ENCODE results near the gene NPAS3. TPM values are rescaled to one million over a fixed set of nuclear protein-coding genes. Genes with fewer than 3 reads are reported as not detected.
"Not testable (repeated sequence)": the region's sequence is repeated elsewhere in the genome, so short reads cannot be mapped to it uniquely, and the experiment has no call there.

The NPAS3 gene
- polyA plus RNA-seq, 4 donors: 8.2 to 8.6 (median 8.5) TPM

GRCh38 chr14:33065634-33066033 lies 127.0 kb downstream of the NPAS3 start:
- DNase-seq (ENCODE audit: low read depth in 4 of 4, low spot score in 2 of 4): no peak

- no peak for DNase-seq (ENCODE audit: low read depth in 4 of 4, low spot score in 2 of 4)
Observed at GRCh38 chr14:33068040-33068439, 129.4 kb downstream of the NPAS3 start.

- DNase-seq (ENCODE audit: low read depth in 4 of 4, low spot score in 2 of 4): no peak
Observed at GRCh38 chr14:33068626-33069025, 129.9 kb downstream of the NPAS3 start.

- no peak for DNase-seq (ENCODE audit: low read depth in 4 of 4, low spot score in 2 of 4)
Observed at GRCh38 chr14:33070475-33070874, 131.8 kb downstream of the NPAS3 start.

- no peak for DNase-seq (ENCODE audit: low read depth in 4 of 4, low spot score in 2 of 4)
Observed at GRCh38 chr14:33073023-33073422, 134.3 kb downstream of the NPAS3 start.

- DNase-seq (ENCODE audit: low read depth in 4 of 4, low spot score in 2 of 4): no peak
Observed at GRCh38 chr14:33081259-33081658, 142.6 kb downstream of the NPAS3 start.

- no peak for DNase-seq (ENCODE audit: low read depth in 4 of 4, low spot score in 2 of 4)
Observed at GRCh38 chr14:33085799-33086198, 147.1 kb downstream of the NPAS3 start.

GRCh38 chr14:33088274-33088673 lies 149.6 kb downstream of the NPAS3 start:
- not testable (repeated sequence) for DNase-seq (ENCODE audit: low read depth in 4 of 4, low spot score in 2 of 4)

- no peak for DNase-seq (ENCODE audit: low read depth in 4 of 4, low spot score in 2 of 4)
Observed at GRCh38 chr14:33098016-33098415, 159.3 kb downstream of the NPAS3 start.

GRCh38 chr14:33103489-33103888 lies 164.8 kb downstream of the NPAS3 start:
- no peak for DNase-seq (ENCODE audit: low read depth in 4 of 4, low spot score in 2 of 4)

- DNase-seq (ENCODE audit: low read depth in 4 of 4, low spot score in 2 of 4): no peak
Observed at GRCh38 chr14:33103966-33104365, 165.3 kb downstream of the NPAS3 start.

GRCh38 chr14:33110737-33111443 lies 172.2 kb downstream of the NPAS3 start:
- DNase-seq (ENCODE audit: low read depth in 4 of 4, low spot score in 2 of 4): no peak

- DNase-seq (ENCODE audit: low read depth in 4 of 4, low spot score in 2 of 4): no peak
Observed at GRCh38 chr14:33114331-33114730, 175.7 kb downstream of the NPAS3 start.

- DNase-seq (ENCODE audit: low read depth in 4 of 4, low spot score in 2 of 4): peak in 2 of 4 donors; percentile 7 to 8
Observed at GRCh38 chr14:33118668-33119067, 180.0 kb downstream of the NPAS3 start.

- no peak for DNase-seq (ENCODE audit: low read depth in 4 of 4, low spot score in 2 of 4)
Observed at GRCh38 chr14:33120341-33120740, 181.7 kb downstream of the NPAS3 start.

- DNase-seq (ENCODE audit: low read depth in 4 of 4, low spot score in 2 of 4): no peak
Observed at GRCh38 chr14:33120966-33121365, 182.3 kb downstream of the NPAS3 start.

GRCh38 chr14:33123281-33123680 lies 184.6 kb downstream of the NPAS3 start:
- no peak for DNase-seq (ENCODE audit: low read depth in 4 of 4, low spot score in 2 of 4)

- no peak for DNase-seq (ENCODE audit: low read depth in 4 of 4, low spot score in 2 of 4)
Observed at GRCh38 chr14:33126433-33126832, 187.8 kb downstream of the NPAS3 start.

GRCh38 chr14:33127531-33127930 lies 188.9 kb downstream of the NPAS3 start:
- no peak for DNase-seq (ENCODE audit: low read depth in 4 of 4, low spot score in 2 of 4)

GRCh38 chr14:33131801-33132200 lies 193.1 kb downstream of the NPAS3 start:
- no peak for DNase-seq (ENCODE audit: low read depth in 4 of 4, low spot score in 2 of 4)

GRCh38 chr14:33134162-33134561 lies 195.5 kb downstream of the NPAS3 start:
- no peak for DNase-seq (ENCODE audit: low read depth in 4 of 4, low spot score in 2 of 4)

GRCh38 chr14:33134975-33135374 lies 196.3 kb downstream of the NPAS3 start:
- no peak for DNase-seq (ENCODE audit: low read depth in 4 of 4, low spot score in 2 of 4)

Measured in left renal cortex interstitium (tissue), 4 donors.